GM19397 (cell line): Measurements from ENCODE around the gene PTX4.

Experiments
- ATAC-seq: cut with Tn5 transposase; IDR thresholded peaks from one replicate; pipeline ENCODE4 v1.9.1; 2021; ENCODE audit warnings: mild to moderate bottlenecking, moderate library complexity; ENCODE audit not compliant: unreplicated experiment

PTX4 gene

DNA sequence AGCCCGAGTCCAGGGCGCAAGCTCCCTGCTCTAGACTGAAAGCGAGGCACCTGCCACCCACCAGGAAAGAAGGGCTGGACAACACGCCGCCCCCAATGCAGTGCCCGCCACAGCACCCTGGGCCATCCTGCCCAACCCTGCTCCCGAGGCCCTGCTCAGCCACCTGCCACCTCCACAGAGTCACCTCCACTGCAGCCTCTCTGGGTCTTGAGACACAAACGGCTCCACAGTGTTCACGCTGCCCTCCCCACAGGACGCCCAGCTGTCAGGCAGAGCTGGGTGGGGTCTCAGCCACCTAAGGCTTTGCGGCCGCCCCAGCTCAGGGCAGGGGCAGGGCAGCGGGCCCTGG, 23.2 kb downstream of the PTX4 start:
- ATAC-seq, result no peak

DNA sequence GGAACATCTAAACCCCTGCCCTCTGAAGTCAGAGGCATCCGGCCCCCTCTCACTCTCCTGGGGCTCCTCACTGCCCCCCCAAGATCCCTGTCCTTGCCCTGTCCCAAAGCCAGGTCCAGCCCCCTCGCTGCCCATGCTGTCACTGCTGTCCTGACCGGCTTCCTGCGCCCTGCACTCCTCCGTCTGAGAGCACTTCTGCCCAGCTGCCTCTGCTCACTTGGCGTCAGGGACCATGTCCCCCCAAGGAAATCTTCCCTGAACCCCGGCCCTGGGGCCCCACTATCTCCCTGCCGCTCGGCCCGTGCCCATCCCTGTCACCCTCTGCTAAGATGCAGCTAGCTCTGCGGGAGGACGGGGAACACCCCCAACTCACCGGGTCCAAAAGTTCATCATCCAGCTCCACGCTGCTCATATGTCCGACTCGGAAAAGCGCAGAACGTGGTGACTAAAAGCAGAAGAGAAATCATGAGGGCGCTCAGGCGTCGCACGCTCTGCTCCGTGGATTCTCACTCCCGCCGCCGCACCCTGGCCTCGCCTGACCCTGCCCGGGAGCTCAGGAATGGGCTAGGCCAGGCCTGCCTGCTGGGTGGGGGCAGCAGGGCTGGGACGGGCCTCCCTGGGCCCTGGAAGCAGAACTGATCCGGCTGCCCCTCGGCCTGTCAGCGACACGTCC, 23.7 kb downstream of the PTX4 start:
- no peak for ATAC-seq

DNA sequence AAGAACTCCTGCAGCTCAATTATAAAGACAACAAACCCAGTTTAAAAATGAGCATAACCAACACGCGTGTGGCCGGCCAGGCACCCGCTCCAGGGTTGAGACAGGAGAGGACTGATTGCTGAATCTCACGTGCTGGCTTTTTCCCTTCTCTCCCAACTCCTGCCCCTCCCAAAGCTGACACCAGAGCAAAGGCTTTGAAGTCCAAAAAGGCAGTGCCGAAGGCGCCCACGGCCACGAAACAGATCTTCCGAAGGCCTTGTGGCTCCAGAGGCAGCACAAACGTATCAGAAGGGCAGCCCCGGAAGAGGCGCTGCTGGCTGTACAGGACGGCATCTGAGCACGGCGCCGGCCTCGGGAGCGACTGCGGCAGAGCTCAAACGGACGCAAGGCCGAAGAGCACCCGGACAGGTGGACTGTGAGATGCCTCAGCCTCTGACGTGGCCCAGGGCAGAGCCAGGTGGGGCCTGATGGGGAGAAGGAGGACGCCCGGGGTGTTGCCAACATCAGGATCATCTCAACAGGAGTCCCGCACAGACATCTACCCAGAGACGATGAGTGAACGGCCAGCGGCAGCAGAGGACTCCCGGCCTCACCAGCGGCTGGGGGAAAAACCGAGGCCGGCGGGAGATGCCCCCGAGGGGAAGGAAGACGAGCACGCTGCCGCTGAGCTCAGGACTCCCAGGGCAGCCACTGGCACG, 24.4 kb downstream of the PTX4 start:
- no peak for ATAC-seq

DNA sequence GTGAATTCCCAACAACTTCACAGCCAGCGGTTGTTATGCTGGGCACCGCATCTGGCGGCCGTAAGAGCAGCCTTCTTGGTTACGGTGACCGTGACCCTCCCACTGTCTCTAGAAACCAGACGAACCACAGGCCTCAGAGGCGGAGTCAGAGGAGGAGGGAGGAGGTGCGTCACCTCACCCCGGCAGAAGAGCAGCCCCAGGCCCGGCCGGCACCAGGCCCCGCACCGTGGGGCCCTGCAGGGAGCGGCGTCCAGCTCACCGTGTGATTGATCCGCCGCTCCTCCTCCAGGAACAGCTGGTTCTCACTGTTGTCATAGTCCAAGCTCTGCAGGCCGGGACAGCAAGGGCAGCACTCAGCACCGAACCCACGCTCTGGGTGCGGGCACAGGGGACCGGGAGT, 27.6 kb downstream of the PTX4 start:
- no peak for ATAC-seq

DNA sequence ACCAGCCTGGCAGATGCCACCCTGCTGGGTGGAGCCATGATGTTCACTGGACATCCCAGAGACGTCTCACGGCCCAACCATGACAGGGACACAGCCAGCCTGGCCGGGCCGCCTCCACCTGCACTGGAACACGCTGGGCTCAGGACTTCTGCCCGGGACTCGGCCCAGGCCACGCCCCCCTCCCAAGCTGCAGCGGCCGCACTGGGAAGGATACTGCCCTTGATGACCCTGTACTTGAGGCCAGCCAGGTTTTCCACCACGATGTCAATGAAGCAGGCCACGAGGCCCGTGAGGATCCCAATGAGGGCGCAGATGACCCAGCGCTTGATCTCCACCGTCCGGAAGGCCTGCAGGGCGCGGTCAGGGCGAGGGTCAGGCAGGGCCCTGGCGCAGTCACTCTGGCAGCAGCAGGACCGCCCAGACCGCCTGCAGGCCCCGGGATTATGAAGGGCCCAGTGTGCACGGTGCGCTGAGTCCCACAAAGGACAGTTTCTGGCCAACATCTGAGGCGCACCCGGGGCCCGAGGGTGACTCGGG, 28.1 kb downstream of the PTX4 start:
- ATAC-seq, result no peak

DNA sequence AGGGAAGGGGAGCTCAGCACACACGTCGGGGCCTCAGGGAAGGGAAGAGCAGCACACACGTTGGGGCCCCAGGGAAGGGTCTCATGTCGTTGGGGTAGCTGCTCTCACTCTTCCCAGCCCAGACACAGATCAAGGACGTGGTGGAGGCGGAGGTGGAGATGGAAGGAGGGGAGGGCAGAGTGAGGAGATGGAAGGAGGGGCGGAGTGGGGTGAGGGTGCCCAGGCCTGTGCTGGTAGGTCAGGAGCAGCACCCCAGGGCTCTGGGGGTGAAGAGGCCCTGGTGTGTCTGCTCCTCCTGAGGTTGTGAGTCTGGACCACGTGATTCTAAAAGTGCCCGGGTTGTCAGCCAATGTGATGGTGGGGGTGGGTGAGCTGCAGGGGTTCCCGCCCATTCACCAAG, 28.8 kb downstream of the PTX4 start:
- no peak for ATAC-seq

DNA sequence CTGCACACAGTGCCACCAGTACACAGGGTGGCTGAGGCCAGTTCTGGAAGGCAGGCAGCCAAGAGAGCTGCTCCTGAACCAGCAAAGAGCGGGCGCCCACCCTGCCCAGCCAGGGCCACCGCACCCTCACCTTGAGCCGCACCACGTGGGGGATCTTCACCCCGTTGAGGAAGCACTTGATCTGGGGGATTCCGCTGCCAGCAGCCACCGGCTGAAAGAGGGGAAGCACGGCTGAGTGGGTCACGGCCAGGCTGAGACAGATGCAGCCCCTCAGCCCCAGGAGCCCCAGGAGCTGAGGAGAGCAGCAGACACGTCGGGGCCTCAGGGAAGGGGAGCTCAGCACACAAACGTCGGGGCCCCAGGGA, 29.8 kb downstream of the PTX4 start:
- ATAC-seq, result no peak

DNA sequence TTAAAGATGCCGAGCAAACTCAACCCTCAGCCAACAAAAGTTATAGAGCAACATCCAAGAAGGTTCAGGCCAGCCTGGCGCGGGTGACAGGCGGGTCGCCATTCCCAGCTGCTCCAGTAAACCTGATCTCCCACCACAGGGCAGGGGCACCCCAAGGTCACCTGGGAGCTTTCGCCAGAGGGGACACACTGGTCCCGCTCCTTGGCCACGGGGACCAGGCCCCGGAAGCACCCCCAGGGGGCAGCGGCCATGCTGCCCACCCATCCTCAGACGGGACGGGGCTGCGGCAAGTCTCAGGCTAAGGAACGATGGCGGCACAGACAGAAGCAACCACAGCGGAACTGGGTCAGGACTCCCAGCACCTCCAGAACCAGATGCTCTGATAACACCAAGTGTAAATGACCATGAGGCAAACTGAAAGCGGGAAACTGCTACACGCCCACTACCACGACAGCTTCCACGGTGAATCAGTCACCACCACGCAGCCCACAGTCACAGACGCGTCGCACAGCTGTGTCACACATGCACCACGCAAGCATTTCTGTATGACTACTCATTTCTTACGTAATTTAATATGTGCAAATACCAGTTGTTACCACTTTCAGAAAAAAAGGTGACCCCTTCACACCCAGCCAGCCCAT, 30.3 kb downstream of the PTX4 start:
- no peak for ATAC-seq

DNA sequence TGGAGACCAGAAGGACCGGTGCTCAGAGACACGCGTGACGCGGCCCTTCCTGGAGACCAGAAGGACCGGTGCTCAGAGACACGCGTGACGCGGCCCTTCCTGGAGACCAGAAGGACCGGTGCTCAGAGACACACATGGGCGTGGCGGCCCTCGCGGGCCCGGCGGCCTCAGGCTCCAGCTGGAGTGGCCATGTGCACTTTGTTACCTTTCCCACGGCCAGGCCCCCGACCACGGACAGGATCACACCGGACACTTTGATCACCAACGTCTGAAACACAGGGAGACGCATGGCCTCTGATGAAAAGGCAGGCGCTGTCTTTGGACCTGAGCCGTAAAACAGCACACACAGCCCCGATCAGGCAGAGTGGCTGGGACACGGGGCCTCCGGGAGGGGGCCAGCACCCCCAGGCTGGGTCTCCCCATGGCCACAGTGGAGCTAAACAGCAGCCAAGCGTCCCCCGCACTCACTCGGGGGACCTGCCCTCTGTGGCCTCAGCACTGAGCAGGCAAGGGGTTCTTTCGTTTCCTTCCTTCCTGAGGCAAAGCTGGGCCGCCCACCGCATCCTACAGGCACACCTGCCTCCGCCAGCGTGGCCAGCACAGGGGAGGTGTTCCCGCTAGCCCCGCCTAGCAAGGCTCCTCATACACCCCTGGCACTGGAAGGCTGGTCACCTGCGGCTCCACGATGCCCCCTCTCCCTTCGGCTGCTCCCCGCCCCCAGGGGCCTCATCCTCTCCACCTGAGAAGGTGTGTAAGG, 31.1 kb downstream of the PTX4 start:
- ATAC-seq, result no peak

DNA sequence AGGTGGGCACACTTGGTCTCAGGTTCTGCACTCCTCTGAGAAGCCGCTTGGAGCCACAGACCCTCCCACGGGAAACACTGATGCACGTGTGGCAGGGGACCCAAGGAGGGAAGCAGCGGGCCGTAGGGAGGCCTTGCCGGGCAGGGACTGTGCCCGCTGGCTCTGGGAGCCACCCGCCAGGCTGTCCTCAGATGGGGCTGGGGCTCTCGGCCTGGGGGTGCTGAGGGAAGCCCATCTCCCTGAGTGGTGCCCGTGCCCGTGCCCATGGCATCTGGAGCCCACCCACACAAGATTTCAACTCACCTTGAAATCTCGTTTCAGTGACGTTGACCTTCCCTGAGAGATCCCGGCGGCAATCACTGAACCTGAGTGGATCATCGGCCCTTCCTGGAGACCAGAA, 31.8 kb downstream of the PTX4 start:
- ATAC-seq, result no peak

DNA sequence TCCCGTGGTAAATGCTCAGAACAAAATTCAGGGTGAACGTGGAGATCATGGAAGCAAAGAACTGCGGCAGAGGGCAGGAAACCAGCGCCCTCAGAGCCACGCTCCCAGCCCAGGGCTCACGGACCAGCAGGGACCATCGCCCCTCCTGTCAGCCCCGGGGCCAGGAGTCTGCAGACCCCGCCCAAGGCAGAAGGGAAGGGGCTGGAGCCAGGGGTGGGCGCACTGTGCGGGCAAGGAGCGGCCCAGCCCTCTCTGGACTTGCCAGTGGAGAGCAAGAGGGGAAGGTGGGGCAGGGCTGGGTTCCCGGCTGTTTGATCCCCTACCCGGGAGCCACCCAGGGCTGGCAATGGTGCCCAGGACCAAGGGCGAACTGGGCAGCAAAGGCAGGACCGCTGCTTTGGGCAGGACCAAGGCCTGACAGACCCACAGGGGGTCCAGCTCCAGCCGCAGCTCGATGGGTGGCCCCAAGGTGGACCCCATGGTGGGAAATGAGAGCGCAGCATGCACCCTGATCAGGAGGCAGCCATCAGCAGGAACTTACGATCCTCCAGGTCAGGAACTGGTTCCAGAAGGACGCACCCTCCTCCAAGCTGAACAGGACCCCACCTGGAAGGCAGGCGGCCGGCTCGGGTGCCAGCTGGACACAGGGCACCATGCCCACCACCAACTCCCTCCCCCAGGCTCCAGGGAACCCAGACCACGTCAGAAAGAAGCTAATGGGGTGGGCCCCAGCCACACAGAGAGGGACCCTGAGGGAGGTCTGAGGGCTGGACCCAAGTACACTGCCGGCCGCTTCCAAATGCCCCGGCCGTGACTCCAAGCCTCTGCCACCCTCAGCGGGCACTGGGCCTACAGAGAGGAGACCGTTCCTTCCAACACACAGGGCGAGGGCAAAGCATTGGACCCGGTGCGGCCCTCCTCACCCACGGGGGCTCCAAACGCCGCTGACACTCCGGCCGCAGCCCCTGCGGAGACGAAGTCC, 33.3 kb downstream of the PTX4 start:
- ATAC-seq, result no peak

DNA sequence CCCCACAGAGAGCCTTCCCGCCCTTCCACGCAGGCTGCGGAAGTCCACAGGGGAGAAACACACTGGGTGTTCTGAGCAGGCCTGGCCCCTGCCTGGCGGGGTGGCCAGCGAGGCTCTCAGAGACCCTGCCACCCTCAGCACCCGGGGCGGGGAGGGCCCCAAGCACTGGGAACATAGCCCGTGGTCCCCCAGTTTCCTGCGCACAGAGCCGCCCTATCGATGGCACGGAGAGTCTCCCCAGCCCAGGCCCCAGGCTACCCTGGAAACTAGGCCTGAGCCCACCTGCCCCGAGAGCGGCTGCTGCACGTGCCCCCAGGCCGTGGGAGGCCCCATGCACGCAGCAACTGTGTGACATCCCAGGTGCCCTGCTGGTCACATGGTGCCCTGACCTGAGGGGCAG, 34.2 kb downstream of the PTX4 start:
- ATAC-seq, result no peak

DNA sequence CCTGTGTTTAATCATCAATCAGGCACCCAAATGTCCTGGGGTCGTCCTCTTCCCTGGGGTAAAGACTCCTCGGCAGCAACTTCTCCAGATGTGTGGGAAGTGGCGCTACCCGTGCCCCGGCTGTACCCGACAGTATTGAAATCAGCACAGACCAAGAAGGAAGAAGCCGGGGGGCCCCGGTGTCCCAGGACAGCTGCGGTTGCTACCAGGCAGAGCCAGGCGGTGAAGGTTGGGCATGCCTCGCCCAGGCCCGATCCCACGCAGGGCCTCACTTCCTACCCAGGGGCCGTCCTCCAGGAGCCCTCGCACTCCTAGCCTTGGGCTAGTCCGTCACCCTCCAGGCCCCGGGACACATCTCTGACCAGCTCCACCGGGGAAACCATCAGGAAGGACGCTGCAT, 35.4 kb downstream of the PTX4 start:
- no peak for ATAC-seq

DNA sequence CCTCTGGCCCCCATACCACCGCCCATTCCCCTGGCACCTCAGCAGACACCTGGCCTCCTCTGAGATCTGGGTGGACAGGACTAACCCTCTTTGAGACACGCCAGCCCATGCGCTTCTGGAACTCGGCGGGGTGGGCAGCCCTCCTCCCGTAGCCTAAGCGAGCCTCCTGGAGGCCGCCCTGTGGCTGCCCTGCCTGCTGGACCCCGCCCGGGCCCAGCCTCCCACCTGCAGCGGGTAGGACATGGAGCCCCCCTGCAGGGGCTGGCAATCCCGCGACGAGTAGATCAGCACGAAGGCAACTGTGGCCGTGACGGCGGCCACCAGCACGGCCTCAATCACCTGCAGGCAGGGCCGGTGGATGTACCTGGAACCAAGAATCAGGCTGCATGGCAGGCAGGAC, 36.2 kb downstream of the PTX4 start:
- ATAC-seq, result no peak

DNA sequence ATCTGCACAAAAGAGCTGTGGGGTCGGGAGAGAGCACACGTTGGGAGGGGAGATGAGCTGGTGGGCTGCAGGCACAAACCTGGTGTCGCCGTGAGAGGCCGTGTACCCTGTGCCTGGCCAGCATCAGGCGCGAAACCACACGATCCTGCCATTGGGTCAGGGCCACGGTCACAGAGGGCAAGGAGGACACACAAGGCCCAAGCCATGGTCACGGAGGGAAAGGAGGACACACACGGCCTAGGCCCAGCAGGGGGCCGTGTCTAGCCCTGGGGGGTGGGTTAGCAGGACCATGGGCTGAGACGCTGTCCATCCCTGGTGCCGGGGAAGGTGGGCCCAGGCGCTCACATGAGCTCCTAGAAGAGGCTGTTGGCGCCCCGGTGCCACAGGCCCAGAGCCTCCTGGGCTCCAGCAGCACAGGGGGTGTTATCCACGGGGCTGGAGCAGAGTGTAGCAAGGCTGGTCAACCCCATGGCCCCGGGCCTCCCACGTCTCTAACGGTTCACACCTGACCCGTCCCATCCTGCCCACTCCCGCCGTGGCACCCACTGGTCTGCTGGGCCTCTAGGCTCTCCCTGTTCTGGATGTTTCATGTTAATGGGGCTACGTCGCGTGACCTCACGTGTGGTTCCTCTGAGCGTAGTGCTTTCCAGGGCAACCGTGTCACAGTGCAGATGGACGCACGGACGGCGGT, 36.9 kb downstream of the PTX4 start:
- ATAC-seq, result no peak

DNA sequence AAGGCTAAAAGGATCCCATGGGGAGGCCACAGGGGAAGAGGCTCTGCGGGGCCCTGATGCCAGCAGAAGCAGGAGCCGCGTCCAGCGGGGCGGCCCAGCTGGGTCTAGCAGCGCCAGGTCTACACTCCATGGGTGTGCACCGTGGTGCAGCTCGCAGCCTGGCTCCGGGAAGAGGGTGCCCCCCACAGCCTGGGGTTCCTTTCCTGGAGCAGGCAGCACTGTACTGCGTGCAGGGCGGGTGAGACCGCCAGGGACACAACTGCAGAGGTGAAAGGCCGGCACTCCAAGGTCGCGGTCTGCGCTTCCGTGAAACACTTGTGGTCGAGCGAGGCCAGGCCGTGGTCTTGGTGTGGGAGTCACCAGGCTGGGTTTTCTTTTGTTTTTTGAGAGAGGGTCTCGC, 37.9 kb downstream of the PTX4 start:
- ATAC-seq, result no peak

DNA sequence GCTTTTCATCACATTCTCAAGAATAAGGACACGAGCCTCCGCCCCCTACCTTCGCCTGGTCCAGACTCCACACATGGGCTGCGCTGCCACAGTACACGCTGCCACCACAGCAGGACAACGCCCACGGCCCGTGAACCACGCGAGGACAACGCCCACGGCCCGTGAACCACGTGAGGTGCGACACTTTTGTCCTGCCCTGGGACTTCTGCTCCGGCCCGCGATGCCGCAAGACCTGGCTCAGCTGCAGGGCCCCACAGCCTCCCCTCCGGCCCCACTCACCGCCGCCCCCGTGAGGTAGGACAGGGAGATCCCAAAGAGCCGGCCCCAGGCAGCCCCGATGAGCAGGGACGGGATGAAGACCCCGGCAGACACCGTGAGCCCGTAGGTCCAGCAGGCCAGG, 38.5 kb downstream of the PTX4 start:
- ATAC-seq, result no peak

DNA sequence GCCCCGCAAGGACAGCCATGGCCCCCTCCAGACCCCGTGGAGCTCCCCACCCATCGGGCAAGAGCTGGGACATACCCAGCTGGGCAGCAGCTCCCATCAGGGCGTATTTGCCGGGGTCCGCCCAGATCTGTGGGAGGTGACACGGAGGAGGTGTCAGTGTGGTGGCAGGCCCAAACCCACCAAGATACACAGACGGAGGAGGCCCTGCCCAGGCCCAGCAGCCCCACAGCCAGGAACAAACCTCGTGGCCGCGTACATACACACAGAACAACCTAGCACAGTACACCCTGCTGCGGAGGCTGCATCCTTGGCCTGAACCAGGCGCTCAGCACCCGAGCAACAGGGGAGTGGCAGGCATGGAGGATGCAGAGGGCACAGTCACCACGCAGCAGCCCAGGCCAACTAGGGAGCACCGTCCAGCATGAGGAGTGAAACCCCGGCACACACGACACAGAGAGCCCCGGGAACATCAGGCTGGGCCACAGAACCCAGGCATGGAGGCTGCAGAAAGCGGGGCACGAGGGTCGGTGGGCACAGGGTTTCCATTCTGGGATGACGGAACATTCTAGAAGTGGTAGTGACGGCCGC, 39.4 kb downstream of the PTX4 start:
- no peak for ATAC-seq

DNA sequence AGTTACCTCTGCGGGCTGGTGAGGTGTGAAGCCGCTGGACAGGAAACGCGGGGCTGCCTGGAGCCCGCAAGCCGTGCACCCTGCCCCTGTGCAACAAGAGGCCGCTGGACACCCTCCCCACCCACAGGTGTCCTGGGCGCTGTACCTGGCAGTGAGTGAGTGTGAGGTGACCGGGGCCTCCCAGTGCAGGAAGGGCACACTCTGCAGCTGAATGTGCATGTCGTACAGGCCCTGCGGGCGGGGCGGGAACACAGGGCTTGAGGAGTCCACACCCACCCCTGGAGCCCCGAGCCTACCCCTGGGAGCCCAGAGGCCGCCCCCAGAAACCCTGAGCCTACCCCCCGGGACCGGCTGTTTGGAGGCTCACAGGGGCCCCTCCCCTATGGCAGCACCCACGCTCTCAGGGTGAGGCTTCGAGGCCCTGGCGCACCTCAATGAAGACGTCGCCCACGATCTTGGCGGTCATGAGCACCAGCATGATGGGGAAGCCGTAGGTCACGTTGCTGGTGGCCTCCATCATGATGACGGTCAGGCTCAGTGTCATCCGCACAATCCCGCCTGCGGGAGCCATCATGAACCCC, 40.1 kb downstream of the PTX4 start:
- ATAC-seq, result no peak
